ENCODE results near the gene OR13J1. TPM values are rescaled to one million over a fixed set of nuclear protein-coding genes. Genes with fewer than 3 reads are reported as not detected.
A peak's percentile ranks its signal among the peaks of the same experiment; 100 is the strongest.

The OR13J1 gene
- total RNA-seq, 3 donors from 2014 or later: not detected

- H3K9me3 Mint-ChIP-seq: no peaks in the 10 kb centered on the region
- ATAC-seq: no peak
- H3K27me3 Mint-ChIP-seq (ENCODE audit: low read depth): no peaks in the 10 kb centered on the region
- no peak overlapping the region for H3K4me3 Mint-ChIP-seq
- no peaks in the 10 kb centered on the region for H3K36me3 Mint-ChIP-seq (ENCODE audit: insufficient read depth)
- DNase-seq: no peak
- peaks cover 19% of the 10 kb centered on the region for H3K4me1 Mint-ChIP-seq (ENCODE audit: low read depth)
These were observed 29.1 kb downstream of the OR13J1 start for GRCh38 chr9:35840881-35841644.

GRCh38 chr9:35839926-35840325, 30.3 kb downstream of the OR13J1 start:
- H3K9me3 Mint-ChIP-seq: no peaks in the 10 kb centered on the region
- H3K27me3 Mint-ChIP-seq (ENCODE audit: low read depth): no peaks in the 10 kb centered on the region
- DNase-seq: no peak
- ATAC-seq: no peak
- no peak overlapping the region for H3K4me3 Mint-ChIP-seq
- no peaks in the 10 kb centered on the region for H3K36me3 Mint-ChIP-seq (ENCODE audit: insufficient read depth)
- H3K4me1 Mint-ChIP-seq (ENCODE audit: low read depth): peaks cover 8% of the 10 kb centered on the region

GRCh38 chr9:35836595-35836994, 33.6 kb downstream of the OR13J1 start:
- no peak for ATAC-seq
- no peaks in the 10 kb centered on the region for H3K27me3 Mint-ChIP-seq (ENCODE audit: low read depth)
- H3K4me1 Mint-ChIP-seq (ENCODE audit: low read depth): peaks cover 5% of the 10 kb centered on the region
- no peak for DNase-seq
- H3K4me3 Mint-ChIP-seq: no peak overlapping the region
- H3K9me3 Mint-ChIP-seq: no peaks in the 10 kb centered on the region
- H3K36me3 Mint-ChIP-seq (ENCODE audit: insufficient read depth): no peaks in the 10 kb centered on the region

- no peak overlapping the region for H3K4me3 Mint-ChIP-seq
- H3K9me3 Mint-ChIP-seq: no peaks in the 10 kb centered on the region
These were observed 34.4 kb downstream of the OR13J1 start for GRCh38 chr9:35835766-35836165.

GRCh38 chr9:35835216-35835632, 35.0 kb downstream of the OR13J1 start:
- Mint-ChIP-seq H3K4me1 (ENCODE audit: low read depth) (peaks cover 12% of the 10 kb centered on the region), H3K4me3 (no peak overlapping the region), H3K9me3 (no peaks in the 10 kb centered on the region), H3K36me3 (ENCODE audit: insufficient read depth) (no peaks in the 10 kb centered on the region), H3K27me3 (ENCODE audit: low read depth) (no peaks in the 10 kb centered on the region)
- DNase-seq: no peak
- no peak for ATAC-seq

More at GRCh38 chr9:35835766-35836165, 34.4 kb downstream of the OR13J1 start:
- H3K4me1 Mint-ChIP-seq (ENCODE audit: low read depth): peaks cover 9% of the 10 kb centered on the region
- H3K27me3 Mint-ChIP-seq (ENCODE audit: low read depth): no peaks in the 10 kb centered on the region
- DNase-seq (no peak), ATAC-seq (no peak)
- no peaks in the 10 kb centered on the region for H3K36me3 Mint-ChIP-seq (ENCODE audit: insufficient read depth)

GRCh38 chr9:35834260-35835215, 35.7 kb downstream of the OR13J1 start:
- H3K9me3 Mint-ChIP-seq: no peaks in the 10 kb centered on the region

GRCh38 chr9:35832814-35833213, 37.4 kb downstream of the OR13J1 start:
- H3K4me3 Mint-ChIP-seq: no peak overlapping the region
- H3K4me1 Mint-ChIP-seq (ENCODE audit: low read depth): peaks cover 28% of the 10 kb centered on the region
- H3K36me3 Mint-ChIP-seq (ENCODE audit: insufficient read depth): no peaks in the 10 kb centered on the region
- no peaks in the 10 kb centered on the region for H3K9me3 Mint-ChIP-seq
- H3K27me3 Mint-ChIP-seq (ENCODE audit: low read depth): no peaks in the 10 kb centered on the region
- DNase-seq (no peak), ATAC-seq (no peak)

More at GRCh38 chr9:35834260-35835215, 35.7 kb downstream of the OR13J1 start:
- no peaks in the 10 kb centered on the region for H3K36me3 Mint-ChIP-seq (ENCODE audit: insufficient read depth)
- H3K27me3 Mint-ChIP-seq (ENCODE audit: low read depth): no peaks in the 10 kb centered on the region
- H3K4me3 Mint-ChIP-seq: no peak overlapping the region
- peaks cover 19% of the 10 kb centered on the region for H3K4me1 Mint-ChIP-seq (ENCODE audit: low read depth)
- ATAC-seq: no peak
- DNase-seq: no peak

GRCh38 chr9:35831040-35831439, 39.2 kb downstream of the OR13J1 start:
- peaks cover 30% of the 10 kb centered on the region for H3K4me1 Mint-ChIP-seq (ENCODE audit: low read depth)
- no peaks in the 10 kb centered on the region for H3K9me3 Mint-ChIP-seq
- no peaks in the 10 kb centered on the region for H3K27me3 Mint-ChIP-seq (ENCODE audit: low read depth)
- no peak overlapping the region for H3K4me3 Mint-ChIP-seq
- ATAC-seq: no peak
- no peak for DNase-seq
- H3K36me3 Mint-ChIP-seq (ENCODE audit: insufficient read depth): no peaks in the 10 kb centered on the region

- Mint-ChIP-seq H3K9me3 (no peaks in the 10 kb centered on the region), H3K4me3 (peak overlapping the region; percentile 74), H3K27me3 (ENCODE audit: low read depth) (no peaks in the 10 kb centered on the region), H3K4me1 (ENCODE audit: low read depth) (peaks cover 33% of the 10 kb centered on the region), H3K36me3 (ENCODE audit: insufficient read depth) (no peaks in the 10 kb centered on the region)
- DNase-seq: no peak
- ATAC-seq: no peak
These were observed 40.5 kb downstream of the OR13J1 start for GRCh38 chr9:35829764-35830096.

- Mint-ChIP-seq H3K36me3 (ENCODE audit: insufficient read depth) (no peaks in the 10 kb centered on the region), H3K9me3 (no peaks in the 10 kb centered on the region), H3K27me3 (ENCODE audit: low read depth) (no peaks in the 10 kb centered on the region), H3K4me3 (peak within 1 kb of the TSS; percentile 97), H3K4me1 (ENCODE audit: low read depth) (peaks cover 28% of the 10 kb centered on the region)
- peak; percentile 97 to 98 for ATAC-seq
- peak; percentile 94 for DNase-seq
These were observed 41.0 kb downstream of the OR13J1 start, which contains the start of gene TMEM8B for GRCh38 chr9:35829084-35829763. TSS of gene TMEM8B (plus strand) at chr9:35829228. CDS start at chr9:35829448, 220 bp downstream.

GRCh38 chr9:35828716-35829083, 41.5 kb downstream of the OR13J1 start, which contains the start of gene FAM221B:
TSS of gene FAM221B (minus strand) at chr9:35828732. CDS start at chr9:35826161, 2,571 bp downstream.
- Mint-ChIP-seq H3K36me3 (ENCODE audit: insufficient read depth) (no peaks in the 10 kb centered on the region), H3K4me3 (peak within 1 kb of the TSS; percentile 97), H3K27me3 (ENCODE audit: low read depth) (no peaks in the 10 kb centered on the region), H3K9me3 (no peaks in the 10 kb centered on the region), H3K4me1 (ENCODE audit: low read depth) (peaks cover 28% of the 10 kb centered on the region)
- DNase-seq (no peak), ATAC-seq (peak; percentile 6 to 8)

GRCh38 chr9:35827486-35827885, 42.7 kb downstream of the OR13J1 start:
- Mint-ChIP-seq H3K4me1 (ENCODE audit: low read depth) (peaks cover 28% of the 10 kb centered on the region), H3K27me3 (ENCODE audit: low read depth) (no peaks in the 10 kb centered on the region), H3K36me3 (ENCODE audit: insufficient read depth) (no peaks in the 10 kb centered on the region), H3K4me3 (peak overlapping the region; percentile 97), H3K9me3 (no peaks in the 10 kb centered on the region)
- DNase-seq: no peak
- ATAC-seq: no peak

GRCh38 chr9:35826071-35826701, 44.0 kb downstream of the OR13J1 start:
- H3K4me3 Mint-ChIP-seq: no peak overlapping the region

GRCh38 chr9:35822926-35823325, 47.3 kb downstream of the OR13J1 start:
- Mint-ChIP-seq H3K36me3 (ENCODE audit: insufficient read depth) (no peaks in the 10 kb centered on the region), H3K4me1 (ENCODE audit: low read depth) (peaks cover 5% of the 10 kb centered on the region), H3K4me3 (no peak overlapping the region), H3K9me3 (no peaks in the 10 kb centered on the region), H3K27me3 (ENCODE audit: low read depth) (peaks cover 2% of the 10 kb centered on the region)
- no peak for ATAC-seq
- no peak for DNase-seq

More at GRCh38 chr9:35826071-35826701, 44.0 kb downstream of the OR13J1 start:
- no peaks in the 10 kb centered on the region for H3K36me3 Mint-ChIP-seq (ENCODE audit: insufficient read depth)
- ATAC-seq (peak; percentile 34 to 37), DNase-seq (no peak)
- H3K27me3 Mint-ChIP-seq (ENCODE audit: low read depth): no peaks in the 10 kb centered on the region
- H3K9me3 Mint-ChIP-seq: no peaks in the 10 kb centered on the region
- H3K4me1 Mint-ChIP-seq (ENCODE audit: low read depth): peaks cover 26% of the 10 kb centered on the region
